GM12864 (cell line): ENCODE results near the gene ABCF1.

Source experiments
- DNase-seq: peaks from one replicate; pipeline ENCODE4 v3.0.0-alpha.2; 2011; ENCODE audit warnings: low read depth
- H3K4me3 ChIP-seq: 2 replicates; pipeline ENCODE4 v1.5.1; 2011; ENCODE audit warnings: mild to moderate bottlenecking, low read depth, low read length, control low read depth
- TF ChIP-seq, protein P1 (sequence below): IDR thresholded peaks from 2 replicates; pipeline ENCODE4 v1.5.1; 2011; ENCODE audit warnings: low read depth, mild to moderate bottlenecking, moderate library complexity, low read length, control low read depth, inconsistent platforms; ENCODE audit errors: missing control alignments

Gene ABCF1

DNA sequence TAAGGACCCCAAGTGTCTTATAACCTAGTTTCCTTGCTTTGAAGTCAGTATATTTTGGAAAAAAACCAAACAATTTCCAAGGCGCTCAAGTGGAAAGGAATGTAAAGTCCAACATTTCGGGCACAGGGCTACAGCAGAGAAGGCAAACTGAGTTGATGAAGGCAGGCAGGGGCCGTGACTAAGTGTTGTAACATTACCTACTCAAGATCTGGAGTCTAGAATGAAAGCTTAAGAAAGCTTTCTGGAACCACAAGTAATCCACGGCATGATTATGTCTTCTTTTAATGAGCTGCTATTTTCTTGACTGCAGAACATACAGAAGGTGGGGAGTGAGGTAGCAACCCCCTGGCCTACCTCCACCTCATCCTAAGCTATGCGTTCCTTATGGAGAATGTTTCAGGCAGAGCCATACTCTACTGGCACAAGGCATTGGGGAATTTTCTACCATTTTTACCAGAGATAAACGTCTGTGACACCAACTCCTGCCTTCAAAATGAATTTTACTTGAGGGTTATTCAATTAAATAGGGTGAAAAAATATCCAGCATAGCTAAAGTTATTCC is 41.5 kb downstream of the ABCF1 start:
- TF ChIP-seq, protein P1, sequence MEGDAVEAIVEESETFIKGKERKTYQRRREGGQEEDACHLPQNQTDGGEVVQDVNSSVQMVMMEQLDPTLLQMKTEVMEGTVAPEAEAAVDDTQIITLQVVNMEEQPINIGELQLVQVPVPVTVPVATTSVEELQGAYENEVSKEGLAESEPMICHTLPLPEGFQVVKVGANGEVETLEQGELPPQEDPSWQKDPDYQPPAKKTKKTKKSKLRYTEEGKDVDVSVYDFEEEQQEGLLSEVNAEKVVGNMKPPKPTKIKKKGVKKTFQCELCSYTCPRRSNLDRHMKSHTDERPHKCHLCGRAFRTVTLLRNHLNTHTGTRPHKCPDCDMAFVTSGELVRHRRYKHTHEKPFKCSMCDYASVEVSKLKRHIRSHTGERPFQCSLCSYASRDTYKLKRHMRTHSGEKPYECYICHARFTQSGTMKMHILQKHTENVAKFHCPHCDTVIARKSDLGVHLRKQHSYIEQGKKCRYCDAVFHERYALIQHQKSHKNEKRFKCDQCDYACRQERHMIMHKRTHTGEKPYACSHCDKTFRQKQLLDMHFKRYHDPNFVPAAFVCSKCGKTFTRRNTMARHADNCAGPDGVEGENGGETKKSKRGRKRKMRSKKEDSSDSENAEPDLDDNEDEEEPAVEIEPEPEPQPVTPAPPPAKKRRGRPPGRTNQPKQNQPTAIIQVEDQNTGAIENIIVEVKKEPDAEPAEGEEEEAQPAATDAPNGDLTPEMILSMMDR: no peak
- no peak overlapping the region for H3K4me3 ChIP-seq
- DNase-seq: no peak

DNA sequence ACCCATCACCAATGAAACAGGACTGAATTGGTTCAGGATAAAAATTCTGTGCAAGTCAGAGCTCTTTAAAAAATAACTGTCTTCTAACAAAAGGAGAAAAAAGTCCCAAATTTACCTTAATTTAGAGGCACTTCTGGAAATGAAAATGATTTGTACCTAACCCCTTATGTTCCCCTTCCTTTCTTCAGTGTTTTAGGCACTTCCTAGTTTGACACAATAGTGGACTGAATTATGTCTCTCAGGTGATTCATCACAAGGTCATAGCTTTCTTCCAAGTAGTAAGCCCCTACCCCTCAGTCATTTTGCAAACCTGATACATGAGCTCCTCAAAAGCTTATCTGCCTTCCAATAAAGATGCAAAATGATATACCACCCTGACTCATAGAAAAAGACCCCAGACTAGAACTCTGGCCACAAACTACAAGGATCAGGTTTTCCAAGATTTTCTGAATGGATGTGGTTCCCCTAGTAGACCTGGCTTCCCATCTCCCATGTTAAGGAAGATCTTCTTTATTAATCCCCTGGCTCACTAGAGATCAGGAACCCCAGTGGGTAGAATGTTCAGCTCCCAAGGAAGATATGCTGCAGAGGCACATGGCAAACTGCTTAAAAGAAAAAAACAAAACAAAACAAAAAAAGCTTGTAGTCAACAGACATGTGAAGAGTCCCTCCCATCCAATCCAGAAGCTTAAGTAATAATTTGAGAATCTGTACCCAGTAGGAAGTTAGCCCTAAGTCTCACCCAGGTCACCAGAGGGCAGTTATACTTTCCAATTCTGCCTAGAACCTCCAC is 42.2 kb downstream of the ABCF1 start:
- DNase-seq: no peak
- TF ChIP-seq, protein P1: no peak
- H3K4me3 ChIP-seq: no peak overlapping the region; the same call in 1 of the 2 replicates

DNA sequence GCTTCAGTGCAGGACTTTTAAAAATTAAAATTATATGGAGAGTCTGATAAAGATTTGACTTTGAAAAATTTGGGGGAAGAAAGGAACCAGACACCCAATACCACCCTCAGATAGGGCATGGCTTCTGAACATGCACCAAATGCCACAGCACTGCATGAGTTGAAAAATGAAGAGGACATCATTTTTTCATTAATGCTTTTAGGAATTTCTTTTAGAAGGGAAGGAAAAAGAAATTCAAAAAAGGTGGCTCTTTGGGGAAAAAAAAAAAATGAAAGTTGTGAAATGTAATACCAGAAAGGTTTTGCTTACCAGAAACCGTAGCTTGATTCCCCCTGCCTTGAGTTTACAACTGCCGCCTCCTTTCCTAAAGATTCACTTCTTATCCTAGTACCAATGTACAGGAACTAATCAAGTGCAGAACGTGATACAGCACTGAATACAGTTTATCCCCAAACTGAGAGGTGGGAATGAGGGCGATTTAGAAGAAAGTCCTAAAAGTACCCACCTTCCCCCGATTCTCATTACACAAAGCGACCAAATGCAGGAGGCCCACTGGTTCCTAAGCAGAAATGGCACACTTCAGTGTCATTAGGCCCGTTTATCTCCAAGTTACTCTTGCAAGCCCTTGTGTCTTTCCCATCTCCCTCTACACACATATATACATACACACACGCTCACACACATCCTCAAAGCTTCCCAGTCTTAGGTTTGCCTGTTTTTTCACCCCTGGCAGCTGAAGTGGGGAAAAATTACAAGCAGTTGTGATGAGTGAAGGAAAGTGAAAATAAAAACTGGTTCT is 43.0 kb downstream of the ABCF1 start:
- peak overlapping the region; percentile 81 for H3K4me3 ChIP-seq
- DNase-seq: no peak
- TF ChIP-seq, protein P1: no peak

DNA sequence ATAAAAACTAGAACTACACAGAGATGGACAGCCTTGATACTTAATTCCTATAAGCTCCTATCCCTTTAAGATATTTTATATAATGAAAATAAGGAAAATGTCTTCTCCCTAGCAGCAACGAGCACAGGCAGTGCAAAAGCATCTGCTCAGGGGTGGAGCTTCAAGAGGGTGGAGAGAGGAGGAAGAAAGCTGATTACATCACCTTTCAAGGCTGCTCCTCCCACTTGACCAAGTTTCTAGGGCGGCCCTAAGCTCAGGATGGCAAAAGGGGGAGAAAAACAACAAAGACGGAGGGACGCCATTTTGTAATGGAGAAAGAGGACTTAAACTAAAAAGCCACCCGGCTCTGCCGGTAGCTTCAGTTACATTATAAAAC is 43.6 kb downstream of the ABCF1 start:
- H3K4me3 ChIP-seq: peak overlapping the region; percentile 81
- DNase-seq: peak; percentile 96
- TF ChIP-seq, protein P1: no peak

DNA sequence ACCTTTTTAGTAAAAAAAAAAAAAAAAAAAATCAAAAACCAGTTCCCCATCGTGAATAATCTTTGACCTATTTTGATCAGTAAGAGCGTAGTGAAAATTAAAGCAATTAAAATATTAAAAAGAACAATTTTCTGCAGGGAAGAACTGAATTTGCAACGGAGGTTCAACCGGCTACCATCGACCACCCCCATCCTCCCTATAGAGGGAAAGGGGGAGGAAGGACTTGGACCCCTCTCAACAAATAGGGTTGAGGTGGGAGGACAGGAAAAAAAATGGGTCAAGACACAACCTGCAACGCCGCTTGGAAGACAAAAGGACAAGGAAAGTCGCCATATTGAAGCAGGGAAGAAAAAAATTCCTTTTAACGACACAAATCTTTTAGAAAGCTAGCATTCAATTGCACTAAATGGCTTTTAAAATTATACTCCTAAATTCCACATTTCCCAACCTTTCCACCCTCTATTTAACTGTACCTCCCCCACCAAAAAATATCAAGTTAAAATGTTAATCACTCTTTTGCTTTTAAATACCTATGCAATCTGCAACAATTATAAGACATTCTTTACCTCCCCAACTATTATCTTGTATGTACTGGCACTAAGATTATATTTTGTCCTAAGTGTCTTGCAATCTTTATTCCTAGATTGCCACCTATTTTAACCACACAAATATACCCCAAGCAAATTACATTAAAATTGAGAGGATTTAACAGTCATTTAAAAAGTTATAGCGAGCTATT is 44.1 kb downstream of the ABCF1 start:
- no peak for DNase-seq
- TF ChIP-seq, protein P1: no peak
- H3K4me3 ChIP-seq: peak overlapping the region; percentile 81

DNA sequence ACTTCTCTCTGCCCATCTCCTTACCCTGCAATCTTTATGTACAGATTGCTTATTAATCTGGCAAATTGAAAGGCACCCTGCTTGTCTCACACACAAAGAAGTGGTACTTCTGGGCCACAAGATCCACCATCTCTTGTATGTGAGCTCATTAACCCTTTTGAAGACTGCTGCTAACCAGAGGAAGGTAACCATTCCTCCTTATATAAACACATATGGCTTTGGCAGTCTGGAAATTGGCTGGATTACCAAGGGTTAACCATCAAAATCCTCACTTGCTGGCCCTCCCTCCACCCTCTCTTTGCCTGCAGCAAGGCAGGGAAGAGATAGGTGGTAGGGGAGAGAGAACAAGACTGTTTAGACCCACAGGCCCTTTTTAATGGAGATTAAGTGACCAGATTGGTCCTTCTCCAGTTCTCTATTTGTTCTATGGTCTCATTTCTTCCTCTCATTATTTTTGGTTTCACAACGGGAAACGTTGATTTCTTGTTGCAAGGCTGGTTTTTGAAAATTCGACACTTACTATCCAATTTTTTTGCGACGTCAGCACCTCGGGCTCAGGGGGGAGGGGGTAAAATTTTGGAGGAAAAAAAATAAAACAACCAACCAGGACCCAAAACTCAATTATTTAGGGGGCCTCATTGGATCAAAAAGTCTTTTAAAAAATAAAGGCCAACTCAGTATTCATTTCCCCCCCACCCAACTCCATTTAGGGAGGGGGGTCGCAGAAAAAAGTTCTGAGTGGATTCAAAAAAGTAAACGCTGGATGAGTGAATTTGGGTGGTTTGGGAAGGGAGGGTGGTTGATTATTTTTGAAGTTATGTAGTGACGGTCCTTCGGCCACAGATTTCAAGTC is 44.9 kb downstream of the ABCF1 start:
- H3K4me3 ChIP-seq: peak overlapping the region; percentile 81
- TF ChIP-seq, protein P1: no peak
- no peak for DNase-seq
